H1 (cell line): Measurements from ENCODE around the gene NBEA. TPM values are rescaled to one million over a fixed set of nuclear protein-coding genes. Genes with fewer than 3 reads are reported as not detected.
A peak's percentile ranks its signal among the peaks of the same experiment; 100 is the strongest.

ENCODE experiments used
- ATF2 ChIP-seq: IDR thresholded peaks from 2 replicates; pipeline ENCODE4 v1.6.1; 2012; ENCODE audit warnings: low read length, inconsistent platforms
- CBX8 ChIP-seq: fragments of 300-800, 300-1000 bp; sonication (generic); IDR thresholded peaks from 2 replicates; pipeline ENCODE4 v1.7.1; 2016; ENCODE audit warnings: low read depth, low read length, borderline replicate concordance
- CEBPB ChIP-seq: IDR thresholded peaks from 2 replicates; pipeline ENCODE4 v1.6.1; 2012; ENCODE audit warnings: low read depth, low read length
- CHD2 ChIP-seq: IDR thresholded peaks from 2 replicates; pipeline ENCODE4 v1.6.1; 2012; ENCODE audit warnings: low read length, improper control_type of control experiment
- CTCF ChIP-seq, 3 experiments: IDR thresholded peaks; 1 replicate in 2 of 3; 2 replicates in 1 of 3; pipeline versions ENCODE4 v1.5.1 to v1.6.1; 2011; ENCODE audit warnings: low read length in 3 of 3, mild to moderate bottlenecking in 3 of 3, inconsistent platforms in 2 of 3, low read depth in 1 of 3, moderate library complexity in 1 of 3; ENCODE audit not compliant: insufficient read depth in 1 of 3; ENCODE audit errors: control extremely low read depth in 1 of 3
- EGR1 ChIP-seq: IDR thresholded peaks from 2 replicates; pipeline ENCODE4 v1.6.1; 2011; ENCODE audit warnings: low read depth, low read length, borderline replicate concordance
- EP300 ChIP-seq, 2 experiments: IDR thresholded peaks; 1 replicate in 1 of 2; 2 replicates in 1 of 2; pipeline ENCODE4 v1.6.1; 2011 to 2012; ENCODE audit warnings: low read depth in 2 of 2, low read length in 2 of 2, mild to moderate bottlenecking in 2 of 2, borderline replicate concordance in 1 of 2, inconsistent platforms in 1 of 2, moderate library complexity in 1 of 2
- HDAC2 ChIP-seq, 2 experiments: fragments of 300-600 bp in 1 of 2; sonication (generic) in 1 of 2; IDR thresholded peaks; 2 replicates each; pipeline ENCODE4 v1.6.1; 2011 to 2012; ENCODE audit warnings: low read depth in 2 of 2, low read length in 2 of 2, mild to moderate bottlenecking in 2 of 2, moderate library complexity in 2 of 2, borderline replicate concordance in 1 of 2, inconsistent platforms in 1 of 2
- HDAC6 ChIP-seq: IDR thresholded peaks from one replicate; pipeline ENCODE4 v1.7.1; 2012; ENCODE audit warnings: low read depth, mild to moderate bottlenecking, inconsistent platforms, low read length, moderate library complexity
- NANOG ChIP-seq: IDR thresholded peaks from 2 replicates; pipeline ENCODE4 v1.6.1; 2011; ENCODE audit warnings: low read length, low read depth, mild to moderate bottlenecking, inconsistent platforms; ENCODE audit not compliant: insufficient read depth, poor library complexity, severe bottlenecking
- PHF8 ChIP-seq: fragments of 200-600 bp; sonication (generic); conservative IDR thresholded peaks from 2 replicates; pipeline ENCODE4 v1.7.1; 2012; ENCODE audit warnings: low read depth, mild to moderate bottlenecking, inconsistent platforms, low read length, moderate library complexity
- POLR2A ChIP-seq, 2 experiments: IDR thresholded peaks; 1 replicate in 1 of 2; 2 replicates in 1 of 2; pipeline ENCODE4 v1.6.1; 2011; ENCODE audit warnings: low read depth in 2 of 2, low read length in 2 of 2, mild to moderate bottlenecking in 2 of 2; ENCODE audit errors: control extremely low read depth in 1 of 2
- POU5F1 ChIP-seq: IDR thresholded peaks from 2 replicates; pipeline ENCODE4 v1.6.1; 2011; ENCODE audit warnings: low read depth, mild to moderate bottlenecking, low read length, moderate library complexity
- RAD21 ChIP-seq, 2 experiments: IDR thresholded peaks in 1 of 2; conservative IDR thresholded peaks in 1 of 2; 2 replicates each; pipeline ENCODE4 v1.6.1; 2011; ENCODE audit warnings: low read depth in 2 of 2, low read length in 2 of 2, improper control_type of control experiment in 1 of 2, inconsistent platforms in 1 of 2, mild to moderate bottlenecking in 1 of 2, moderate library complexity in 1 of 2
- RFX5 ChIP-seq: IDR thresholded peaks from 2 replicates; pipeline ENCODE4 v1.6.1; 2011; ENCODE audit warnings: low read depth, low read length, improper control_type of control experiment, borderline replicate concordance
- SIN3A ChIP-seq, 2 experiments: IDR thresholded peaks in 1 of 2; conservative IDR thresholded peaks in 1 of 2; 2 replicates each; pipeline ENCODE4 v1.6.1; 2011 to 2012; ENCODE audit warnings: low read length in 2 of 2, improper control_type of control experiment in 1 of 2, low read depth in 1 of 2, mild to moderate bottlenecking in 1 of 2
- SRF ChIP-seq: IDR thresholded peaks from 2 replicates; pipeline ENCODE4 v1.6.1; 2011; ENCODE audit warnings: mild to moderate bottlenecking, low read depth, low read length, moderate library complexity
- TEAD4 ChIP-seq: IDR thresholded peaks from 2 replicates; pipeline ENCODE4 v1.6.1; 2012; ENCODE audit warnings: low read depth, low read length, inconsistent platforms, mixed read lengths
- ZNF274 ChIP-seq: IDR thresholded peaks from 2 replicates; pipeline ENCODE4 v1.7.0; 2012; ENCODE audit warnings: low read length, borderline replicate concordance; ENCODE audit errors: extremely low read depth
- polyA plus RNA-seq, 7 experiments: library from polyadenylated mRNA; depleted of rRNA in 3 of 7; stranded (reverse) in 5 of 7; unstranded in 2 of 7; fragments of >200 nt in 5 of 7; fragments of 200-250 nt in 2 of 7; gene quantifications; 1 replicate in 5 of 7; 2 replicates in 1 of 7; 4 replicates in 1 of 7; pipeline versions ENCODE4 v1.2.1 to v1.2.3, GENCODE V29; 2011 to 2013; ENCODE audit warnings: missing spikeins in 2 of 7, mixed read lengths in 2 of 7
- total RNA-seq: library from RNA; stranded (reverse); fragmentation: NEBNext Ultra II Directional; extraction: Animal tissue kit (Norgen Biotek cat#: 25700); gene quantifications from 2 replicates; pipeline ENCODE4 v1.2.1, GENCODE V29; 2021

Gene NBEA
- total and polyA plus RNA-seq, 2 of the 8 experiments (the other 6 are each of a cell fraction or from before 2014, with no cell fraction given): 14.2 to 21.5 TPM

- TF ChIP-seq RAD21 (IDR thresholded peaks at IDR 0.05 in 1 of 2, conservative IDR thresholded peaks at IDR 0.05 in 1 of 2; ENCODE audit: low read depth in 2 of 2, low read length in 2 of 2): peak; percentile 30 to 44; a peak in 3 of 4 replicates
- TF ChIP-seq ATF2: no peak
- TF ChIP-seq NANOG: no peak
- no peak for TF ChIP-seq SIN3A (conservative IDR thresholded peaks at IDR 0.05 in 1 of 2, IDR thresholded peaks at IDR 0.05 in 1 of 2; ENCODE audit: low read depth in 1 of 2, low read length in 2 of 2)
- TF ChIP-seq CBX8: no peak
- TF ChIP-seq TEAD4: no peak
- TF ChIP-seq CEBPB: no peak
- TF ChIP-seq EP300 (IDR thresholded peaks at IDR 0.05; ENCODE audit: borderline replicate concordance in 1 of 2, low read depth in 2 of 2, low read length in 2 of 2): peak in 1 of 2 experiments; percentile 20; a peak in 1 of 3 replicates
- no peak for TF ChIP-seq POU5F1
- no peak for TF ChIP-seq EGR1
- TF ChIP-seq HDAC2 (IDR thresholded peaks at IDR 0.05; ENCODE audit: borderline replicate concordance in 1 of 2, low read depth in 2 of 2, low read length in 2 of 2): no peak; a peak in 1 of 4 replicates
- no peak for TF ChIP-seq SRF
- 0 out of 2 replicates have a peak, but pooled peaks have one; percentile 22 for TF ChIP-seq CHD2
- peak in 1 of 3 experiments; percentile 18; a peak in 1 of 4 replicates for TF ChIP-seq CTCF (IDR thresholded peaks at IDR 0.05; ENCODE audit: control extremely low read depth in 1 of 3, insufficient read depth in 1 of 3, low read depth in 1 of 3, low read length in 3 of 3)
- TF ChIP-seq ZNF274: no peak
- no peak for TF ChIP-seq POLR2A (IDR thresholded peaks at IDR 0.05; ENCODE audit: control extremely low read depth in 1 of 2, low read depth in 2 of 2, low read length in 2 of 2)
- 0 out of 2 replicates have a peak, but pooled peaks have one; percentile 10 for TF ChIP-seq PHF8
- TF ChIP-seq HDAC6: no peak
- TF ChIP-seq RFX5: no peak
Observed at GRCh38 chr13:34942732-34943435, 814 bp downstream of the NBEA start (continued).
